Nephron progenitor cell (in vitro differentiated cells): Measurements from ENCODE around the gene DAB2IP.

Experiments used
- DNase-seq: peaks from one replicate; pipeline ENCODE4 v3.0.0; 2021
- H3K27ac Mint-ChIP-seq: 2 replicates; pipeline ENCODE4 v1.8.0; 2021; ENCODE audit warnings: mild to moderate bottlenecking, moderate library complexity, mixed read lengths
- H3K27me3 Mint-ChIP-seq: 2 replicates; pipeline ENCODE4 v1.8.0; 2021; ENCODE audit warnings: mild to moderate bottlenecking, low read depth, mixed read lengths; ENCODE audit not compliant: poor library complexity
- H3K36me3 Mint-ChIP-seq: 2 replicates; pipeline ENCODE4 v1.8.0; 2021; ENCODE audit warnings: low read depth, mixed read lengths
- H3K4me1 Mint-ChIP-seq: 2 replicates; pipeline ENCODE4 v1.8.0; 2021; ENCODE audit warnings: mixed read lengths
- H3K4me3 Mint-ChIP-seq: 2 replicates; pipeline ENCODE4 v1.8.0; 2021; ENCODE audit warnings: mild to moderate bottlenecking, moderate library complexity, mixed read lengths
- H3K9me3 Mint-ChIP-seq: 2 replicates; pipeline ENCODE4 v1.8.0; 2021; ENCODE audit warnings: mild to moderate bottlenecking, moderate library complexity, mixed read lengths
- CTCF ChIP-seq: fragments of 200-600 bp; sonication (generic); IDR thresholded peaks from 2 replicates; pipeline ENCODE4 v1.5.0; 2021; ENCODE audit warnings: antibody characterized with exemption

Gene DAB2IP

GRCh38 chr9:121684381-121685145 lies 33.1 kb downstream of the DAB2IP start:
- H3K4me1 Mint-ChIP-seq: peaks cover 67% of the 10 kb centered on the region
- peaks cover 16% of the 10 kb centered on the region for H3K36me3 Mint-ChIP-seq
- H3K27me3 Mint-ChIP-seq: no peaks in the 10 kb centered on the region
- TF ChIP-seq CTCF: peak; percentile 47
- H3K4me3 Mint-ChIP-seq: no peak overlapping the region
- H3K27ac Mint-ChIP-seq: no peak overlapping the region
- peak; percentile 66 for DNase-seq
- no peaks in the 10 kb centered on the region for H3K9me3 Mint-ChIP-seq

- no peak overlapping the region for H3K4me3 Mint-ChIP-seq
- H3K27me3 Mint-ChIP-seq: no peaks in the 10 kb centered on the region
- no peak for DNase-seq
- peaks cover 74% of the 10 kb centered on the region for H3K4me1 Mint-ChIP-seq
- H3K9me3 Mint-ChIP-seq: no peaks in the 10 kb centered on the region
- no peak overlapping the region for H3K27ac Mint-ChIP-seq
- H3K36me3 Mint-ChIP-seq: peaks cover 12% of the 10 kb centered on the region
- TF ChIP-seq CTCF: no peak
These were observed 33.8 kb downstream of the DAB2IP start for GRCh38 chr9:121685146-121685794.

GRCh38 chr9:121685795-121686377 lies 34.5 kb downstream of the DAB2IP start:
- H3K27ac Mint-ChIP-seq: no peak overlapping the region
- no peak for DNase-seq
- peaks cover 11% of the 10 kb centered on the region for H3K36me3 Mint-ChIP-seq
- H3K4me1 Mint-ChIP-seq: peaks cover 80% of the 10 kb centered on the region
- H3K27me3 Mint-ChIP-seq: no peaks in the 10 kb centered on the region
- no peak for TF ChIP-seq CTCF
- H3K4me3 Mint-ChIP-seq: no peak overlapping the region
- H3K9me3 Mint-ChIP-seq: no peaks in the 10 kb centered on the region

- peak; percentile 81 for DNase-seq
- peaks cover 86% of the 10 kb centered on the region for H3K4me1 Mint-ChIP-seq
- peak; percentile 66 for TF ChIP-seq CTCF
- H3K27ac Mint-ChIP-seq: no peak overlapping the region
- no peaks in the 10 kb centered on the region for H3K9me3 Mint-ChIP-seq
- no peaks in the 10 kb centered on the region for H3K36me3 Mint-ChIP-seq
- no peaks in the 10 kb centered on the region for H3K27me3 Mint-ChIP-seq
- H3K4me3 Mint-ChIP-seq: no peak overlapping the region
These were observed 35.6 kb downstream of the DAB2IP start for GRCh38 chr9:121686930-121687541.

- Mint-ChIP-seq H3K36me3 (no peaks in the 10 kb centered on the region), H3K4me1 (peaks cover 85% of the 10 kb centered on the region), H3K27me3 (no peaks in the 10 kb centered on the region), H3K4me3 (no peak overlapping the region), H3K9me3 (no peaks in the 10 kb centered on the region), H3K27ac (peak overlapping the region; percentile 79)
- no peak for TF ChIP-seq CTCF
- DNase-seq: no peak
These were observed 36.8 kb downstream of the DAB2IP start for GRCh38 chr9:121688146-121688680.
